ENCODE results near the gene SPATA32. TPM values are rescaled to one million over a fixed set of nuclear protein-coding genes. Genes with fewer than 3 reads are reported as not detected.

SPATA32 gene
- polyA plus RNA-seq, 1 donor: 0.11 TPM

Other genes with a start within 250 kb of the SPATA32 start
- gene DCAKD, start 210.5 kb downstream of the SPATA32 start, polyA plus RNA-seq (ENCODE audit: insufficient read length): 28.6 TPM
- gene NMT1, start 200.8 kb downstream of the SPATA32 start, polyA plus RNA-seq (ENCODE audit: insufficient read length): 37.3 TPM
- 33.6 TPM for gene PLCD3, start 129.6 kb downstream of the SPATA32 start, polyA plus RNA-seq (ENCODE audit: insufficient read length)
- gene ACBD4, start 126.4 kb downstream of the SPATA32 start, polyA plus RNA-seq (ENCODE audit: insufficient read length): 4.9 TPM
- 22.1 TPM for gene HEXIM1, start 113.6 kb downstream of the SPATA32 start, polyA plus RNA-seq (ENCODE audit: insufficient read length)
- gene HEXIM2, start 100.2 kb downstream of the SPATA32 start, polyA plus RNA-seq (ENCODE audit: insufficient read length): 6.7 TPM
- gene FMNL1, start 40.2 kb downstream of the SPATA32 start, polyA plus RNA-seq (ENCODE audit: insufficient read length): 4.4 TPM
- gene MAP3K14, start 54.9 kb upstream of the SPATA32 start, polyA plus RNA-seq (ENCODE audit: insufficient read length): 8.4 TPM
- 10.0 TPM for gene ARHGAP27, start 170.8 kb upstream of the SPATA32 start, polyA plus RNA-seq (ENCODE audit: insufficient read length)
- gene PLEKHM1, start 228.6 kb upstream of the SPATA32 start, polyA plus RNA-seq (ENCODE audit: insufficient read length): 9.8 TPM

Data from forelimb muscle (tissue), 1 donor.